SK-N-SH treated with all-trans-retinoic acid at 6 μM for 48 hours (cell line): ENCODE measurements around the gene HDAC4.

Source experiments
- ATAC-seq: fragments of 200-7000 bp; cut with Tn5 transposase; 3 replicates; pipeline ENCODE4 v1.9.1; 2020; ENCODE audit warnings: mild to moderate bottlenecking, moderate library complexity
- ARNTL ChIP-seq: fragments of 450-650 bp; formaldehyde crosslinking; IDR thresholded peaks from 2 replicates; pipeline ENCODE4 v1.5.0; 2020; ENCODE audit warnings: low read depth, mild to moderate bottlenecking, moderate library complexity, borderline replicate concordance
- BACH2 ChIP-seq: fragments of 250-450 bp; sonication (Bioruptor Pico); IDR thresholded peaks from 2 replicates; pipeline ENCODE4 v1.9.0; 2021; ENCODE audit warnings: mild to moderate bottlenecking, borderline replicate concordance
- CSDC2 ChIP-seq: fragments of 250-450 bp; sonication (Bioruptor Pico); IDR thresholded peaks from 2 replicates; pipeline ENCODE4 v1.5.0; 2020; ENCODE audit warnings: mild to moderate bottlenecking, moderate library complexity
- GLIS3 ChIP-seq: fragments of 250-450 bp; sonication (Bioruptor Pico); IDR thresholded peaks from 2 replicates; pipeline ENCODE4 v1.5.0; 2020; ENCODE audit warnings: mild to moderate bottlenecking, moderate library complexity
- ISL1 ChIP-seq: fragments of 250-450 bp; sonication (Bioruptor Pico); IDR thresholded peaks from 2 replicates; pipeline ENCODE4 v2.1.2; 2022; ENCODE audit warnings: mild to moderate bottlenecking, moderate library complexity
- PPARA ChIP-seq: fragments of 250-450 bp; sonication (Bioruptor Pico); IDR thresholded peaks from 2 replicates; pipeline ENCODE4 v1.5.0; 2020; ENCODE audit warnings: mild to moderate bottlenecking, borderline replicate concordance
- RARB ChIP-seq: fragments of 250-450 bp; sonication (Bioruptor Pico); IDR thresholded peaks from 2 replicates; pipeline ENCODE4 v1.8.0; 2021; ENCODE audit warnings: mild to moderate bottlenecking, moderate library complexity
- SNAI2 ChIP-seq: fragments of 250-450 bp; sonication (Bioruptor Pico); IDR thresholded peaks from 2 replicates; pipeline ENCODE4 v1.5.0; 2020; ENCODE audit warnings: mild to moderate bottlenecking, moderate library complexity
- TOX ChIP-seq: fragments of 250-450 bp; sonication (Bioruptor Pico); IDR thresholded peaks from 2 replicates; pipeline ENCODE4 v1.8.0; 2021; ENCODE audit warnings: mild to moderate bottlenecking, moderate library complexity, borderline replicate concordance
- ZFP3 ChIP-seq: fragments of 250-450 bp; sonication (Bioruptor Pico); IDR thresholded peaks from 2 replicates; pipeline ENCODE4 v1.5.0; 2020; ENCODE audit warnings: mild to moderate bottlenecking, moderate library complexity
- ZFP30 ChIP-seq: fragments of 450-650 bp; formaldehyde crosslinking; IDR thresholded peaks from 2 replicates; pipeline ENCODE4 v1.5.0; 2022; ENCODE audit warnings: mild to moderate bottlenecking, moderate library complexity
- ZNF565 ChIP-seq: fragments of 450-650 bp; formaldehyde crosslinking; conservative IDR thresholded peaks from 2 replicates; pipeline ENCODE4 v1.5.0; 2020; ENCODE audit warnings: low read depth, mild to moderate bottlenecking, moderate library complexity
- ZNF70 ChIP-seq: fragments of 450-650 bp; formaldehyde crosslinking; IDR thresholded peaks from 2 replicates; pipeline ENCODE4 v1.5.0; 2020; ENCODE audit warnings: mild to moderate bottlenecking, moderate library complexity
- ZNF8 ChIP-seq: fragments of 450-650 bp; formaldehyde crosslinking; IDR thresholded peaks from 2 replicates; pipeline ENCODE4 v1.5.0; 2020; ENCODE audit warnings: mild to moderate bottlenecking, moderate library complexity
- TF ChIP-seq, protein P1 (sequence below): fragments of 250-450 bp; sonication (Bioruptor Pico); IDR thresholded peaks from 2 replicates; pipeline ENCODE4 v1.5.0; 2020; ENCODE audit warnings: mild to moderate bottlenecking, moderate library complexity
- TF ChIP-seq, protein P2 (sequence below): fragments of 250-450 bp; sonication (Bioruptor Pico); IDR thresholded peaks from 2 replicates; pipeline ENCODE4 v1.5.1; 2021; ENCODE audit warnings: mild to moderate bottlenecking, moderate library complexity
- TF ChIP-seq, protein P3 (sequence below): fragments of 250-450 bp; sonication (Bioruptor Pico); IDR thresholded peaks from 2 replicates; pipeline ENCODE4 v1.5.1; 2020; ENCODE audit warnings: low read depth, mild to moderate bottlenecking, moderate library complexity
- TF ChIP-seq, protein P4 (sequence below): fragments of 250-450 bp; sonication (Bioruptor Pico); IDR thresholded peaks from 2 replicates; pipeline ENCODE4 v1.8.0; 2021; ENCODE audit warnings: low read depth, mild to moderate bottlenecking, moderate library complexity, borderline replicate concordance
- TF ChIP-seq, protein P5 (sequence below): fragments of 250-450 bp; sonication (Bioruptor Pico); IDR thresholded peaks from 2 replicates; pipeline ENCODE4 v1.8.0; 2020; ENCODE audit warnings: mild to moderate bottlenecking, moderate library complexity, borderline replicate concordance

Gene HDAC4

DNA sequence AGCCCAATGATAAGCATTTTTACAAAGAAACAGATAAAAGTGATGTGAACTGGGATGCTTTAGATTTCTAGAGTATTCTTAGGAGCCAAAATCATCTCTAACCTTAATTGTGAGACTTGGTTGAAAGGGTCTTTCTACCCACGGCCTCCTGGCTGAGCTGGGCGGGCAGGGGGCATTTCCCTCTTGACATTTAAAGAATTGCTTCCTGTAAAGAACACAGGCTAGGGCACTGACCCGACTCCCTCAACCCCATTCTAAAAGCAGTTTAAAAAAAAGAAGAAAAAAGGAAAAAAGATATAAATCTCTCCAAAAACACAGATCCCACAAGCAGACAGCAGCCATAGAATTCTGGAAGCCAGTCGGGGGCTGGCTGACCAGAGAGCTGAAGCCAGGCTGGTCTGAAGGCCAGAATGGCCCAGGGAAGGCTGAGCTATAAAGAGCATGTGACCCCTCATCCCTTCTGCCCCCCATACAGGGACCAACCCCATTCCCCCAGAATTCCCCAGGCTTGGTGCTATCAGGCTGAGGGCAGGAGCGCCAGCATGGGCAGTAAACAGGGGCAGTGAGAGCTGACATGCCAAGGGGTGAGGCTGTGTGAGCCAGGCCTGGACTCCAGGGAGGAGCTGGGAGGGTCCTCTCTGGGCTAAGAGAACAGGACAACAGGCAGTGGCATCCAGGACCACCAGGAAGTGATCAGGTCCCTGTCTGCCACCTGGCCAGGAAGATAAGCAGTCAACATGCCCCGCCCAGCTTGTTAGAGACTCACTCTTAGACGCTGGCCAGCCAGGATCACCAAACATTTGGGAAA lies 188.5 kb downstream of the HDAC4 start (continued):
- TF ChIP-seq, protein P1, sequence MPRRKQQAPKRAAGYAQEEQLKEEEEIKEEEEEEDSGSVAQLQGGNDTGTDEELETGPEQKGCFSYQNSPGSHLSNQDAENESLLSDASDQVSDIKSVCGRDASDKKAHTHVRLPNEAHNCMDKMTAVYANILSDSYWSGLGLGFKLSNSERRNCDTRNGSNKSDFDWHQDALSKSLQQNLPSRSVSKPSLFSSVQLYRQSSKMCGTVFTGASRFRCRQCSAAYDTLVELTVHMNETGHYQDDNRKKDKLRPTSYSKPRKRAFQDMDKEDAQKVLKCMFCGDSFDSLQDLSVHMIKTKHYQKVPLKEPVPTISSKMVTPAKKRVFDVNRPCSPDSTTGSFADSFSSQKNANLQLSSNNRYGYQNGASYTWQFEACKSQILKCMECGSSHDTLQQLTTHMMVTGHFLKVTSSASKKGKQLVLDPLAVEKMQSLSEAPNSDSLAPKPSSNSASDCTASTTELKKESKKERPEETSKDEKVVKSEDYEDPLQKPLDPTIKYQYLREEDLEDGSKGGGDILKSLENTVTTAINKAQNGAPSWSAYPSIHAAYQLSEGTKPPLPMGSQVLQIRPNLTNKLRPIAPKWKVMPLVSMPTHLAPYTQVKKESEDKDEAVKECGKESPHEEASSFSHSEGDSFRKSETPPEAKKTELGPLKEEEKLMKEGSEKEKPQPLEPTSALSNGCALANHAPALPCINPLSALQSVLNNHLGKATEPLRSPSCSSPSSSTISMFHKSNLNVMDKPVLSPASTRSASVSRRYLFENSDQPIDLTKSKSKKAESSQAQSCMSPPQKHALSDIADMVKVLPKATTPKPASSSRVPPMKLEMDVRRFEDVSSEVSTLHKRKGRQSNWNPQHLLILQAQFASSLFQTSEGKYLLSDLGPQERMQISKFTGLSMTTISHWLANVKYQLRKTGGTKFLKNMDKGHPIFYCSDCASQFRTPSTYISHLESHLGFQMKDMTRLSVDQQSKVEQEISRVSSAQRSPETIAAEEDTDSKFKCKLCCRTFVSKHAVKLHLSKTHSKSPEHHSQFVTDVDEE (CRISPR knock-in tag): no peak
- TF ChIP-seq RARB (CRISPR knock-in tag) (no peak), ARNTL (no peak), SNAI2 (CRISPR knock-in tag) (no peak)
- TF ChIP-seq, protein P2, sequence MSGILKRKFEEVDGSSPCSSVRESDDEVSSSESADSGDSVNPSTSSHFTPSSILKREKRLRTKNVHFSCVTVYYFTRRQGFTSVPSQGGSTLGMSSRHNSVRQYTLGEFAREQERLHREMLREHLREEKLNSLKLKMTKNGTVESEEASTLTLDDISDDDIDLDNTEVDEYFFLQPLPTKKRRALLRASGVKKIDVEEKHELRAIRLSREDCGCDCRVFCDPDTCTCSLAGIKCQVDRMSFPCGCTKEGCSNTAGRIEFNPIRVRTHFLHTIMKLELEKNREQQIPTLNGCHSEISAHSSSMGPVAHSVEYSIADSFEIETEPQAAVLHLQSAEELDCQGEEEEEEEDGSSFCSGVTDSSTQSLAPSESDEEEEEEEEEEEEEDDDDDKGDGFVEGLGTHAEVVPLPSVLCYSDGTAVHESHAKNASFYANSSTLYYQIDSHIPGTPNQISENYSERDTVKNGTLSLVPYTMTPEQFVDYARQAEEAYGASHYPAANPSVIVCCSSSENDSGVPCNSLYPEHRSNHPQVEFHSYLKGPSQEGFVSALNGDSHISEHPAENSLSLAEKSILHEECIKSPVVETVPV (CRISPR knock-in tag): no peak
- TF ChIP-seq, all 23 proteins: peak for 0

DNA sequence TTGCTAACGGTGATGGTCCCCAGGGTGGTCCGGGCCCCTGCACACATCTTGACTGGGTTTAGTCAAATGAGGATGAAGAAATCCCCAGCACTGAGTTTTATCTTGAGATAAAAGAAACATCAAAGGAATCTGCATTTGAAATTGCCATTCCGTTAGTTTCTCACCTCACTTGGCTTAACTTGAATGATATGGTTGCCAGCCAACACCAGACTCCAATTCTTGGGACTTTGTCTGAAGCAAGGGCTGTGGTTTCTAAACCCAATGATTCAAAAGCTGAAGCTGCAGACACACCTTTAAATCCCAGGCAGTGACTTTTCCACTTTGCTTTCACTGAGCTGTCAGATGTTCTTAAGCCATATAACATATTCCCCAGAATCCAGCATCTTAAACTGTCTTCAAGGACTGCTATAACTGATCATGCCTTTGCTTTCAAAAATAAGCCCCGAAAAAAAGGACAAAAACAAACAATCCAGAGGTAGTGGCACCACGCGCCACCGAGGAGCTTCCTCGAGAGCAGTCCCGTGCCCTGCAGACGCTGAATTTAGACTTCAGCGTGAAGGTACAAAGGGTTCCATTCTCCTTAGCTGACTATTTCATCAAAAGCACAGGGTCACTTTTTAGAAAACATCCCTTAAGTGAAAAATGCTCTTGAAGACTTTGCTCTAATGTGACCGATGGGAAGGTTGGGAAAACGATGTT lies 189.3 kb downstream of the HDAC4 start:
- ATAC-seq: no peak
- TF ChIP-seq ZNF70 (CRISPR knock-in tag): no peak
- TF ChIP-seq, protein P2 (CRISPR knock-in tag): no peak
- TF ChIP-seq RARB (CRISPR knock-in tag): no peak
- TF ChIP-seq ZNF565: no peak
- no peak for TF ChIP-seq ZNF8 (CRISPR knock-in tag)
- TF ChIP-seq, protein P3, sequence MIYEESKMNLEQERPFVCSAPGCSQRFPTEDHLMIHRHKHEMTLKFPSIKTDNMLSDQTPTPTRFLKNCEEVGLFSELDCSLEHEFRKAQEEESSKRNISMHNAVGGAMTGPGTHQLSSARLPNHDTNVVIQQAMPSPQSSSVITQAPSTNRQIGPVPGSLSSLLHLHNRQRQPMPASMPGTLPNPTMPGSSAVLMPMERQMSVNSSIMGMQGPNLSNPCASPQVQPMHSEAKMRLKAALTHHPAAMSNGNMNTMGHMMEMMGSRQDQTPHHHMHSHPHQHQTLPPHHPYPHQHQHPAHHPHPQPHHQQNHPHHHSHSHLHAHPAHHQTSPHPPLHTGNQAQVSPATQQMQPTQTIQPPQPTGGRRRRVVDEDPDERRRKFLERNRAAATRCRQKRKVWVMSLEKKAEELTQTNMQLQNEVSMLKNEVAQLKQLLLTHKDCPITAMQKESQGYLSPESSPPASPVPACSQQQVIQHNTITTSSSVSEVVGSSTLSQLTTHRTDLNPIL: no peak
- TF ChIP-seq, protein P4, sequence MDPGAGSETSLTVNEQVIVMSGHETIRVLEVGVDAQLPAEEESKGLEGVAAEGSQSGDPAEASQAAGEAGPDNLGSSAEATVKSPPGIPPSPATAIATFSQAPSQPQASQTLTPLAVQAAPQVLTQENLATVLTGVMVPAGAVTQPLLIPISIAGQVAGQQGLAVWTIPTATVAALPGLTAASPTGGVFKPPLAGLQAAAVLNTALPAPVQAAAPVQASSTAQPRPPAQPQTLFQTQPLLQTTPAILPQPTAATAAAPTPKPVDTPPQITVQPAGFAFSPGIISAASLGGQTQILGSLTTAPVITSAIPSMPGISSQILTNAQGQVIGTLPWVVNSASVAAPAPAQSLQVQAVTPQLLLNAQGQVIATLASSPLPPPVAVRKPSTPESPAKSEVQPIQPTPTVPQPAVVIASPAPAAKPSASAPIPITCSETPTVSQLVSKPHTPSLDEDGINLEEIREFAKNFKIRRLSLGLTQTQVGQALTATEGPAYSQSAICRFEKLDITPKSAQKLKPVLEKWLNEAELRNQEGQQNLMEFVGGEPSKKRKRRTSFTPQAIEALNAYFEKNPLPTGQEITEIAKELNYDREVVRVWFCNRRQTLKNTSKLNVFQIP: no peak
- TF ChIP-seq GLIS3 (CRISPR knock-in tag): no peak
- no peak for TF ChIP-seq TOX
- no peak for TF ChIP-seq ZFP3 (CRISPR knock-in tag)
- no peak for TF ChIP-seq PPARA (CRISPR knock-in tag)
- TF ChIP-seq ISL1 (CRISPR knock-in tag): no peak
- TF ChIP-seq, protein P5, sequence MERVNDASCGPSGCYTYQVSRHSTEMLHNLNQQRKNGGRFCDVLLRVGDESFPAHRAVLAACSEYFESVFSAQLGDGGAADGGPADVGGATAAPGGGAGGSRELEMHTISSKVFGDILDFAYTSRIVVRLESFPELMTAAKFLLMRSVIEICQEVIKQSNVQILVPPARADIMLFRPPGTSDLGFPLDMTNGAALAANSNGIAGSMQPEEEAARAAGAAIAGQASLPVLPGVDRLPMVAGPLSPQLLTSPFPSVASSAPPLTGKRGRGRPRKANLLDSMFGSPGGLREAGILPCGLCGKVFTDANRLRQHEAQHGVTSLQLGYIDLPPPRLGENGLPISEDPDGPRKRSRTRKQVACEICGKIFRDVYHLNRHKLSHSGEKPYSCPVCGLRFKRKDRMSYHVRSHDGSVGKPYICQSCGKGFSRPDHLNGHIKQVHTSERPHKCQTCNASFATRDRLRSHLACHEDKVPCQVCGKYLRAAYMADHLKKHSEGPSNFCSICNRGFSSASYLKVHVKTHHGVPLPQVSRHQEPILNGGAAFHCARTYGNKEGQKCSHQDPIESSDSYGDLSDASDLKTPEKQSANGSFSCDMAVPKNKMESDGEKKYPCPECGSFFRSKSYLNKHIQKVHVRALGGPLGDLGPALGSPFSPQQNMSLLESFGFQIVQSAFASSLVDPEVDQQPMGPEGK: no peak
- no peak for TF ChIP-seq SNAI2 (CRISPR knock-in tag)
- no peak for TF ChIP-seq ARNTL
- no peak for TF ChIP-seq ZFP30 (CRISPR knock-in tag)
- no peak for TF ChIP-seq CSDC2 (CRISPR knock-in tag)

DNA sequence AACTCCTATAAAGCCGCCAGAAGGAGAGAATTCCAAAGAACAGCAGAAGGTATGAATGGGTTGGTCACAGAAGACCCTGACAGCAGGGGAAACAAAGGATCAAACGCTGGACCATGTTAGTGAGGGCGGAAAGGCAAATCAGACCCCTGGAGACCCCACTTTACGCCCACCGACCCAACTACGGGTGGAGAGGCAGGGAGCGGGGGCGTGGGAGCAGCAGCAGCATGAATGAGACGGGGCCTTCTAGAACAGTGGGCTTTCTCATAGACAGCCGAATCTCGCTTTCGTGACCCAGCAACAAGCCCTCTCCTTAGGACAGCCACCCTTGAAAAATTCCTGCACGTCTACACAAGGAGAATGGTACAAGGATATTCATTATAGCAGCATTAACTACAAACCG lies 191.0 kb downstream of the HDAC4 start:
- ATAC-seq: no peak
- TF ChIP-seq BACH2 (CRISPR knock-in tag) (no peak), GLIS3 (CRISPR knock-in tag) (no peak)
- TF ChIP-seq, protein P1 (CRISPR knock-in tag): no peak
- TF ChIP-seq, protein P5: no peak
